AG10803 (cell line): ENCODE data around the gene SLC4A2.

ENCODE experiments used
- DNase-seq: peaks from one replicate; pipeline ENCODE4 v3.0.0; 2010; ENCODE audit warnings: low read depth
- H3K4me3 ChIP-seq: 2 replicates; pipeline ENCODE4 v1.5.1; 2011; ENCODE audit warnings: mild to moderate bottlenecking, low read length, control low read depth
- CTCF ChIP-seq: conservative IDR thresholded peaks from 2 replicates; pipeline ENCODE4 v1.5.1; 2011; ENCODE audit warnings: mild to moderate bottlenecking, low read length, control low read depth, inconsistent platforms

Gene SLC4A2

GRCh38 chr7:151012911-151013347 is 46.5 kb upstream of the SLC4A2 start:
- H3K4me3 ChIP-seq, result no peak overlapping the region

GRCh38 chr7:151013356-151013732 is 46.0 kb upstream of the SLC4A2 start:
- H3K4me3 ChIP-seq, result peak overlapping the region; percentile 54
- no peak for DNase-seq
- TF ChIP-seq CTCF, result no peak

More at GRCh38 chr7:151012911-151013347, 46.5 kb upstream of the SLC4A2 start:
- peak; percentile 67 for TF ChIP-seq CTCF
- peak; percentile 28 for DNase-seq

- peak overlapping the region; percentile 54 for H3K4me3 ChIP-seq
- peak; percentile 33 for TF ChIP-seq CTCF
- DNase-seq, result peak; percentile 71
Observed at GRCh38 chr7:151013733-151014497, 45.5 kb upstream of the SLC4A2 start.

DNA sequence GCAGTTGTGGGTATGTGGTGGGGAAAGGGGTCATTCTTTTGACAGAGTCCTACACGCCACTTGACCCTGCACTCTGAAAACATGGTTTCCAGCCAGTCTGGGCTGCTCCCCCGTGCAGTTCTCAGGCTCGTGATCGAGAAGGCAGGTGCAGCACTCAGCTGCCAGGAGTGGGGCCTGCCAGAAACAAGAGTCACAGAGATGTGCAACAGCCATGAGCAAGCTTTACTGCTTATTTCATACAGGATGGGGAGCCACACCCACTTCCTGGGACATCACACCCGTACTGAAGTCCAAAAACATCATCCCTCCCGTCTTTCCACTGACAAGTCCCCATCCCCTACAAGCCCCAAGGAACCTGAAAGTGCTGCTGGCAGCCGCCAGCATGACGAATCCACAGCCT is 44.4 kb upstream of the SLC4A2 start:
- no peak for DNase-seq
- no peak for TF ChIP-seq CTCF
- no peak overlapping the region for H3K4me3 ChIP-seq

GRCh38 chr7:151015967-151016366 is 43.4 kb upstream of the SLC4A2 start:
- H3K4me3 ChIP-seq, result no peak overlapping the region
- no peak for TF ChIP-seq CTCF
- DNase-seq, result no peak

- H3K4me3 ChIP-seq, result no peak overlapping the region
- no peak for DNase-seq
- no peak for TF ChIP-seq CTCF
Observed at GRCh38 chr7:151016505-151016904, 42.9 kb upstream of the SLC4A2 start.

DNA sequence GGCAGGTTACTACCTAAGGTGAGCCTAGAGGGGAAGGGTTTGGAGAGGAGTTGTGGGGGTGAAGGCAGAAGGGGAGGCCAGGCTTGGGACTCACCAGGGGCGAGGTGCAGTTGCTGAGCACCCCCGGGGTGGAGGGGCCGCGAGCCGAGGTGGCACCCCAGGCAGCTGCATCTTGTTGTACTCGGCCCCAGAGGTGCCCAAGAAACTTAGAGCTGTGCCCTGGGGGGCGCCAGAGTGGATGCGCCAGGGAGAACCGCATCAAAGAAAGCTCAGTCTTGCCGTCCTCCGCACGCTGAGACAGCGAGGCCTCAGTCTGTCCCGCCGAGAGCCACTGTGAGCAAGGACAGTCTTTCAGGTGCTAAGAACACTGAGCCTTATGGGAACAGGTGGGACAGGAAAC is 42.4 kb upstream of the SLC4A2 start:
- no peak for TF ChIP-seq CTCF
- DNase-seq, result no peak
- H3K4me3 ChIP-seq, result no peak overlapping the region
